GM19328 (cell line): ENCODE measurements around the gene DBNL.

Experiments
- ATAC-seq: cut with Tn5 transposase; IDR thresholded peaks from one replicate; pipeline ENCODE4 v1.9.1; 2021; ENCODE audit warnings: mild to moderate bottlenecking, moderate library complexity; ENCODE audit not compliant: unreplicated experiment

Gene DBNL

GRCh38 chr7:44097064-44097932, 52.8 kb downstream of the DBNL start:
- ATAC-seq: no peak

DNA sequence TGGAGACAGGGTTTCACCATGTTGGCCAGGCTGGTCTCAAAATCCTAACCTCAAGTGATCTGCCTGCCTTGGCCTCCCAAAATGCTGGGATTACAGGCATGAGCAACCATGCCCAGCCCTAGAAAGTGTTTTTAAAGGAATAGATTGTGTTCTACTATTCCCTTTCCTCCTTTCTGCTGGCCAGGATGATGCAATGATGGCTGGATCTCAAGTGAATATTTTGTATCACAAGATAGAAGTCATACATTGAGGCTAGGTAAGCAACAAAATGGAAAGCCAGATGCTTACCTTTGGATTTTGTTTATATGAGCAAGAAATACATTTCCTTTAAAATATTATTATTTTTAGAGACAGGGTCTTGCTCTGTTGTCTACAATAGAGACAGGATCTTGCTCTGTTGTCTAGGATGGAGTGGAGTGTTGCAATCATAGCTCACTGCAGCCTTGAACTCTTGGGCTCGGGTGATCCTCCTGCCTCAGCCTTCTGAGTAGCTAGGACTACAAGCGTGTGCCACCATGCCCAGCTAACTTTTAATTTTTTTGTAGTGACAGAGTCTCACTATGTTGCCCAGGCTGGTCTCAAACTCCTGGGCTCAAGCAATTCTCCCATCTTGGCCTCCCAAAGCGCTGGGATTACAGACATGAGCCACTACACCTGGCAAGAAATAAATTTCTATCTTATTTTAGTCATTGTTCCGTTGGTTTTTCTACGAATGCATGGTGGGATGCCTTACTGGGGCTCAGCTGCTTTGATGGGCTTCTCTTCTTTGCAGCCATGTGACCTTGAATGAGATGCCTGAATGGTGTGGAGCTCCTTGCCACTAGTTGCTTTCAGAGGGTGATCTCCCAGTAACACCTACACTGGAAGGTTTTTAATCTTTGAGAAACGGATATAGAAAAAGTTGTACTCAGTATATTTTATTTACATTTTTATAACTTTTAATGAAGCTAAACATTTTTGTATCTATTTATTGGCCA, 53.9 kb downstream of the DBNL start:
- ATAC-seq: no peak

GRCh38 chr7:44099669-44100068, 55.2 kb downstream of the DBNL start:
- no peak for ATAC-seq

DNA sequence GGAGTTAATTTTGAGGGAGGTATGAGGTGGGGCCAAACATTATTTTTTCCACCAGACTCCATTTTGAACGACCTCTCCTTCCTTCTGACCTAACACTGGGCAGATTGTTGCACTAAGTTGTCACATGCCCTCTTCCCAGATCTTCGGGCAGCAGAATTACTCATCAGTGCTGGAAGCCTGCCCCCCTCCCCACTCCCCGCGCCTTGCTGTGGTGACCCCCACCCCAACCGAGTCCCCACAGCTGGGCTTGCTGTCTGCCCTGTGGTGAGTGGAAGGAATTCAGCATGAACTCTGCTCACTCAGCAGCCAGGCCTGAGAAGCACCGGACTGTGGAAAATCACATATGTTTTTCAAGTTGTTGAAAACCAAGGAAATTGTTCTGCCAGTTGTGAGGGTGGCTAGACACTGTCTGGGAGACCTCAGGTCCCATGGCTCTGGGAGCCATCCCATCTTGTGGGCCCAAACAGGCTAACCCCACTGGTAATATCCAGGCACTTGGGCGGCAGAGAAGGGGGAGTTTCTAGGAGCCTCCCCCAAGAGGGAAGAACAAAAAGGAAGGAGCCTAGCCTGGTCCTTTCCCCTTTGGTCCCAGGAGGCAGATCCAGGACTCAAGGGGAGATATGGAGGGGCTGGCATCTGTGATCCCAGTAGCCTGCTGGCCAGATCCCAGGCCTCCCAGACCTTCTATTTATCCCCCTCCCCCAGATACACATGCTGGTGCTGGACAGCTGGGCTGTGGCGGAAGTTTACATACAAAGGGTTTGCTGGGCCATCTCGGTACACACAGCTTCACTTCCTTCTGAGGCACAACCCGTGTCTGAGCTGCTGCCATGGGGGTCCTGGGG, 56.2 kb downstream of the DBNL start:
- no peak for ATAC-seq

DNA sequence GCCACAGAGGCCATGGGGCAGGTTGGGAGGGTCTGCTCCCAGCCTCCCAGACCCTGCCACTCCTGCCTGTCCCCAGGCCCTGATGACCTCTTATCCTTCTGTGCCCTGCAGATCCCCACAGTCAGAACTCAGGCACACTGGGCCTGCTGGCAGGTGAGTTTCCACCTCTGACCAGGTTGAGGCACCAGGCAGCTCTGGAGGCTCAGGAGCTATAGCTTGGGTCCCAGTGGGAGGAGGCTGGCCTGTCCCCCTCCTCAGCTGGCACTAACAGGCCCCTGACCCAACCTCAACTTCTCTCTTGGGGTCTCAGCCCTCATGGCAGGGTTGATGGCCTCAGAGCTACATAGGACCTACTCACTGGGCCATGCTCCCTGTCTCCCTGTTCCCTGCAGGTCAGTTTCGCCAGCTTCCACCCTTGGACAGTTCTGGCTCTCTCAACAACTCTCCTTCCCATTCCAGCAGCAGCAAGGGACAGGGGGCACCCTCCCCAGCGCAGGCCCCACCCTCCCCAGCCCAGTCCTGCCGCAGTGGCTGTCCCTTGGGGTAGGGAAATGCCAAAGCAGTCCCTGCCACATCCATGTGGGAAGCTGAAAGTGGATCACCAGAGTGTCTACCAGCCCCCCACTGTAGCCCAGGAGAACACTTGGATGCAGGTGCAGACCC, 56.9 kb downstream of the DBNL start:
- no peak for ATAC-seq

GRCh38 chr7:44101966-44102845, 57.7 kb downstream of the DBNL start:
- ATAC-seq: no peak

- no peak for ATAC-seq
Measured at GRCh38 chr7:44102846-44103565, 58.5 kb downstream of the DBNL start.

- no peak for ATAC-seq
Measured at GRCh38 chr7:44103566-44103922, 59.0 kb downstream of the DBNL start.

DNA sequence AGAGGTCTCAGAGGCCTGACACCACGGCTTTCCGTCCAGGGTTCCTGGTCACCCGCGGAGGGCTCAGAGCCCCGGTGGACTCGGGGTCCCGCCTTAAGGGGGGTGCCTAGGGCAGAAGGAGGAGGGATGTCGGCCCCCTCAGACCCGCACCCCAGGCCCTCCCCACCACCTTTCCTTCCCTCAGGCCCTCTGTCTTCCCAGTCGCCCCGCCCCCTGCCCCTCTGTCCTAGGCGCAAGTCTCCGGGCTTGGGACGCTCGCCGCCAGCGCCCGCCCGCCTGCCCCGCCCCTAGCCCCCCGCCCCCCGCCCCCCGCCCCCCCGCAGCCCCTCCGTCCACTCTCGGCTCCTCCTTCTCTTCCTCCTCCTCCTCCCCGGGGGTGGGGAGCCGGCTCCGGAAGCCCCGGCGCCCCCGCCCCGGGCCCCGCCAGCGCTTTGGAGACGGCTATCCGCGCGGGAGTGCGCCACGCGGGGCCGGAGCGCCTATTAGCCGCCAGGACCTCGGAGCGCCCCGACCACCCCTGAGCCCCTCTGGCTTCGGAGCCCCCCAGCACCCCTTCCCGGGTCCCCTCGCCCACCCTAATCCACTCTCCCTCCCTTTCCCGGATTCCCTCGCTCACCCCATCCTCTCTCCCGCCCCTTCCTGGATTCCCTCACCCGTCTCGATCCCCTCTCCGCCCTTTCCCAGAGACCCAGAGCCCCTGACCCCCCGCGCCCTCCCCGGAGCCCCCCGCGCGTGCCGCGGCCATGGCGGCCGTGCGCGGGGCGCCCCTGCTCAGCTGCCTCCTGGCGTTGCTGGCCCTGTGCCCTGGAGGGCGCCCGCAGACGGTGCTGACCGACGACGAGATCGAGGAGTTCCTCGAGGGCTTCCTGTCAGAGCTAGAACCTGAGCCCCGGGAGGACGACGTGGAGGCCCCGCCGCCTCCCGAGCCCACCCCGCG, 59.7 kb downstream of the DBNL start, which contains the start of gene AEBP1:
Gene AEBP1 (plus strand): TSS at position 423 of the 937 bp plus-strand sequence. CDS start 321 bp downstream, at position 744.
- no peak for ATAC-seq

GRCh38 chr7:44104860-44105771, 60.6 kb downstream of the DBNL start:
- no peak for ATAC-seq

GRCh38 chr7:44105832-44106231, 61.3 kb downstream of the DBNL start:
- ATAC-seq: no peak

- no peak for ATAC-seq
Measured at GRCh38 chr7:44106311-44107065, 62.0 kb downstream of the DBNL start.

DNA sequence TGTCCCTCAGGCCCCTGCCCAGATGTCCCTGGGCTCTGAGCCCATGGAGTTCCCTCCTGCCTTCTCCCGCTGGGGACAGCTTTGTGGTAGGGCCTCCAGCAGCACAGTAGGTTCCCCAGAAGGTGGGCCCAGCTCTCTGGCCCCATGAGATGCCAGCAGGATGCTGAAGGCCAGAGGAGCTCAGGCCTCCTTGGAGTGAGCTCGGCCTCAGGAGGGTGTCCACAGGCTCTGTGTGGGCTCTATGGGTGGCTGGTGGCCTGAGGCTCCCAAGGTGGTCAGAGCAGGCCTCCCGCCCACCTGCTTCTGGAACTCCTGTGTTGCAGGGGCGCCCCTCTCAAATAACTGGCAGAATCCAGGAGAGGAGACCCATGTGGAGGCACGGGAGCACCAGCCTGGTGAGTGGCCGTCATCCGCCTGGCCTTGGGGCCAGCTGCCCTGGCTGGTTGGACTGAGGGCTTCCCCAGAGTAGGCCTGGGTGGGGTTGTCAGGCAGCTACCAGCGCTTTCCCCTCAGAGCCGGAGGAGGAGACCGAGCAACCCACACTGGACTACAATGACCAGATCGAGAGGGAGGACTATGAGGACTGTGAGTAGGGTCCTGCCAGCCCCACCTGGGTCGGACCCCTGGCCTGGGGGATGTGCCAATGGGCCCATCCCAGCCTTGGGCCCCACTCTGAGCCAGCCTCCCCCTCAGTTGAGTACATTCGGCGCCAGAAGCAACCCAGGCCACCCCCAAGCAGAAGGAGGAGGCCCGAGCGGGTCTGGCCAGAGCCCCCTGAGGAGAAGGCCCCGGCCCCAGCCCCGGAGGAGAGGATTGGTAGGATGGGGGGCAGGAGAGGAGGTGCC, 62.8 kb downstream of the DBNL start:
- no peak for ATAC-seq

- no peak for ATAC-seq
Measured at GRCh38 chr7:44107961-44108767, 63.7 kb downstream of the DBNL start.
